ENCODE data around the gene TCEA2. TPM values are rescaled to one million over a fixed set of nuclear protein-coding genes. Genes with fewer than 3 reads are reported as not detected.

TCEA2 gene
- total and polyA plus RNA-seq, 2 of the 13 experiments (the other 11 are each of a cell fraction or from before 2014, with no cell fraction given) = 28.1 to 33.7 TPM

GRCh38 chr20:64052987-64053840 lies 9.8 kb upstream of the TCEA2 start (continued):
- TF ChIP-seq SALL1 (CRISPR knock-in tag; IDR thresholded peaks at IDR 0.05) (peak; percentile 89), PAWR (CRISPR knock-in tag; IDR thresholded peaks at IDR 0.05; ENCODE audit: borderline replicate concordance) (no peak), ZNF180 (CRISPR knock-in tag; IDR thresholded peaks at IDR 0.05; ENCODE audit: borderline replicate concordance, low read depth) (no peak), ZNF724P (CRISPR knock-in tag; IDR thresholded peaks at IDR 0.05; ENCODE audit: borderline replicate concordance) (peak; percentile 94), FOSL1 (CRISPR knock-in tag; IDR thresholded peaks at IDR 0.05; ENCODE audit: borderline replicate concordance) (no peak), ZNF335 (CRISPR knock-in tag; IDR thresholded peaks at IDR 0.05) (peak; percentile 70; the same call in 1 of the 2 replicates), SP1 (IDR thresholded peaks at IDR 0.05) (no peak), SP1 (CRISPR knock-in tag; IDR thresholded peaks at IDR 0.05) (no peak; the same call in 1 of the 2 replicates), ZMAT3 (CRISPR knock-in tag; conservative IDR thresholded peaks at IDR 0.05) (no peak), BATF2 (CRISPR knock-in tag; IDR thresholded peaks at IDR 0.05) (peak; percentile 91; the same call in 1 of the 2 replicates), HOXA7 (CRISPR knock-in tag; IDR thresholded peaks at IDR 0.05) (peak; percentile 40; the same call in 1 of the 2 replicates), KLF12 (CRISPR knock-in tag; IDR thresholded peaks at IDR 0.05; ENCODE audit: borderline replicate concordance) (0 out of 2 replicates have a peak, but pooled peaks have one; percentile 20), MXD1 (CRISPR knock-in tag; IDR thresholded peaks at IDR 0.05) (peak; percentile 87), ADNP (CRISPR knock-in tag; IDR thresholded peaks at IDR 0.05) (no peak), HDAC6 (IDR thresholded peaks at IDR 0.05; ENCODE audit: low read depth, low read length) (no peak), ZBTB7B (CRISPR knock-in tag; IDR thresholded peaks at IDR 0.05) (no peak), CBFB (CRISPR knock-in tag; IDR thresholded peaks at IDR 0.05) (no peak; the same call in 1 of the 2 replicates), KDM5A (IDR thresholded peaks at IDR 0.05; ENCODE audit: borderline replicate concordance, low read length) (no peak), U2AF1 (optimal IDR thresholded peaks at IDR 0.05; ENCODE audit: low read depth, low read length) (no peak), ZNF891 (CRISPR knock-in tag; IDR thresholded peaks at IDR 0.05) (peak; percentile 82), ASH2L (IDR thresholded peaks at IDR 0.05; ENCODE audit: insufficient read length, low read depth, low read length) (no peak), ERF (CRISPR knock-in tag; IDR thresholded peaks at IDR 0.05) (peak; percentile 82), ZNF773 (CRISPR knock-in tag; IDR thresholded peaks at IDR 0.05; ENCODE audit: borderline replicate concordance) (no peak), MED1 (CRISPR knock-in tag; IDR thresholded peaks at IDR 0.05) (peak; percentile 61), EZH2 (conservative IDR thresholded peaks at IDR 0.05; ENCODE audit: low read depth, low read length) (no peak), ZNF557 (CRISPR knock-in tag; IDR thresholded peaks at IDR 0.05) (no peak; the same call in 1 of the 2 replicates), IRF9 (CRISPR knock-in tag; IDR thresholded peaks at IDR 0.05; ENCODE audit: borderline replicate concordance) (peak; percentile 87; the same call in 1 of the 2 replicates), BRCA1 (CRISPR knock-in tag; IDR thresholded peaks at IDR 0.05) (no peak), GATA4 (IDR thresholded peaks at IDR 0.05; ENCODE audit: borderline replicate concordance, low read depth) (no peak; the same call in 1 of the 2 replicates), ZFP62 (CRISPR knock-in tag; IDR thresholded peaks at IDR 0.05) (no peak)
